HG03571 (cell line): ENCODE measurements around the gene LEP.

Experiments used
- ATAC-seq: cut with Tn5 transposase; IDR thresholded peaks from one replicate; pipeline ENCODE4 v1.9.1; 2021; ENCODE audit not compliant: unreplicated experiment

The LEP gene

GRCh38 chr7:128240696-128241386 lies at the start of gene LEP:
TSS of gene LEP (plus strand) at chr7:128241278. CDS start at chr7:128252019, 10,741 bp downstream.
- no peak for ATAC-seq

DNA sequence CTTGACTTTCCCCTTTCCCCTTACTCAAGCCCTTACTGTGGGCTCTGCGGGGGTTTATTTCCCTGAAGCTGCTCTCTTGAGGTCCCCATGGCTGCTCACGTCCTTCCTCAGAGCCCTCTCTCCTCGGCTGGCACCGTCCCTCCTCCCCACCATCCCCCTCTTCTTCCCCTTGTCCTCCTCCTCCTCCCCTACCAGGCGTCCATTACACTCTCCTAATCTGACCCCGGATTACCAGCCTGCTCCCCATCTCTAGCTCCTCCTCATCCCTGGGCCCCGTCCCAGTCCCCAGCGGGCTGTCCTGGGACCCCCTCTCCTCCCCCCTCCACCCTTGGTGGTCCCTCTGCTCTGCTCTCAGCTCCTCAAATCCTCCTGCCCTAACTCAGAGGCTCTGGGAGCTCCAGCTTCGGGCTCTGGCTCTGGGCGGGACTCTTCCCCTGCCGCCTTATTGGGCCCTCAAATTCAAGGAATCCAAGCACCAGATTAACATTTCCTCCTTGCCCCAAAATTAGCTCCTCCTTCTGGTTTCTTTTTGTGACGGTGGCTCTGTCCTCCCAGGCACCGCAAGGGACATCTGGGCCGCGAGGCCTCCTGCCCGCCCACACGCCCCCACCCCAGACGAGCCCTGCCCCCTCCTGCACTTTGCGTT lies 48.5 kb upstream of the LEP start:
- ATAC-seq, result no peak

GRCh38 chr7:128194533-128195282 lies 46.4 kb upstream of the LEP start:
- ATAC-seq, result no peak

GRCh38 chr7:128197589-128197988 lies 43.5 kb upstream of the LEP start:
- ATAC-seq, result no peak

DNA sequence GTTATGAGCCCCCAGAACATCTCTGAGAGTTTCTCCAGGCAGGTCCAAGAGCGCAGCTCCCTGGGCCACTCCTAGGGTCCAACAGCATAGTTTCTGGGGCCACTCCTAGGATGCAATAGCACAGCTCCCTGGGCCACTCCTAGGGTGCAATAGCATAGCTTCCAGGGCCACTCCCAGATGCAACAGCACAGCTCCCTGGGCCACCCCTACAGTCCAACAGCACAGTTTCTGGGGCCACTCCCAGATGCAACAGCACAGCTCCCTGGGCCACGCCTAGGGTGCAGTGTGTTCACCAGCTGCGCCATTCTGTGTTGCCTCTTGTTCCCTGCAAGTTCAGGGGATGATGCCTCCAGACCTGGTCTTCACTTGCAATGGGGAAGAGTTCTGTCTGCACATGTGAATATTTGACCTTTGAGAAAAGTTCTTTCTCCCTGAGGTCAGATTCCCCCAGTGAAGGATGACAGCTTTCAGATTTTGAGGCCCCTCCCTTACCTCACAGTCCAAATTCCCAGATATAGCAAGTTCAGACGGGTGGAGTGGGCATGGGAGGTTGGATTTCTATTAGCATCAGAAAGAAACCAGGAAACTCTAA lies 43.0 kb upstream of the LEP start:
- no peak for ATAC-seq

GRCh38 chr7:128200376-128200775 lies 40.7 kb upstream of the LEP start:
- no peak for ATAC-seq

GRCh38 chr7:128201067-128201689 lies 39.9 kb upstream of the LEP start:
- no peak for ATAC-seq

DNA sequence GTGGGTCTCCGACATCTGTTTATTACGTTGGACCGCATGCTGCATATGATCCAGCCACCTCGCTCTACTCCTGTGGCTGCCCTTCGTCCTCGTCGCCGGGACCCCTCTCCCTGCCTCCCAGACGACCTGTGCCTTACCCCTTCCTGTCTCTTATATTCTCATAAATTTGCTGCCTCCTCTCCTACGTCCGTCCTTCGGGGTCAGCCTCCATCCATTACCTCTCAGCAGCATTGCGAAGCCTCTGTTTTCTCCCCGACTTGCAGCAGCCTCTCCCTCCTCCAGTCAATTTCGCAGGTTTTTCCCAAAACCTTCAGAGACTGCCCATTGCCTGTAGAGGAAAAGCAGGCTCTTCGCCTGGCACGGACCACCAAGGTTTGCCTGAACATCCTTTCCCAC lies 39.4 kb upstream of the LEP start:
- no peak for ATAC-seq

- ATAC-seq, result no peak
Observed at GRCh38 chr7:128202287-128202957, 38.7 kb upstream of the LEP start.

GRCh38 chr7:128203047-128203491 lies 38.0 kb upstream of the LEP start:
- ATAC-seq, result no peak

DNA sequence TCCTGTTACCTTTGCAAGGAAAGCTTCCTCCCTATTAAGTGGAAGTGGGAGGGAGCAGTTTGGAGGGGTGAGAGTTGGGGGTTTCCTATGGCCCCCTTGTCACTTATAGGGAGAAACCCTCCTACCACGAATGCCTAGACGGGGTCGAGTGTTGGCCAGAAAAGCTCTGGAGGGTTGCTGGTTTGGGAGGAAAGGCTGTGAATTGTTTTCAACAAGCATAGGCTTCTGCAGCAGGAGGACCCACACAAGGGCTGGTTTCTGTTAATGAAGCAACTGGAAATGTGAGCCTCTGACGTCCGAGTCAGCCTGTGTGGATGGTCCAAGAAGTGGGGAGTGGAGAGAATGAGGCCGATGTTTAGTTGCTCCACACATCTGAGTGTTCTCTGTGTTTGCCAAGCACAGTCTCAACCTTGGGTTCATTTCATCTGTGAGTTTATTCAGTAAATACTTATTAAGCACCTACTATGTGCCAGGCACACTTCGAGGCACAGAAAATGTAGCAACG lies 37.3 kb upstream of the LEP start:
- ATAC-seq, result no peak

GRCh38 chr7:128204455-128204854 lies 36.6 kb upstream of the LEP start:
- ATAC-seq, result no peak

GRCh38 chr7:128205068-128205467 lies 36.0 kb upstream of the LEP start:
- no peak for ATAC-seq

DNA sequence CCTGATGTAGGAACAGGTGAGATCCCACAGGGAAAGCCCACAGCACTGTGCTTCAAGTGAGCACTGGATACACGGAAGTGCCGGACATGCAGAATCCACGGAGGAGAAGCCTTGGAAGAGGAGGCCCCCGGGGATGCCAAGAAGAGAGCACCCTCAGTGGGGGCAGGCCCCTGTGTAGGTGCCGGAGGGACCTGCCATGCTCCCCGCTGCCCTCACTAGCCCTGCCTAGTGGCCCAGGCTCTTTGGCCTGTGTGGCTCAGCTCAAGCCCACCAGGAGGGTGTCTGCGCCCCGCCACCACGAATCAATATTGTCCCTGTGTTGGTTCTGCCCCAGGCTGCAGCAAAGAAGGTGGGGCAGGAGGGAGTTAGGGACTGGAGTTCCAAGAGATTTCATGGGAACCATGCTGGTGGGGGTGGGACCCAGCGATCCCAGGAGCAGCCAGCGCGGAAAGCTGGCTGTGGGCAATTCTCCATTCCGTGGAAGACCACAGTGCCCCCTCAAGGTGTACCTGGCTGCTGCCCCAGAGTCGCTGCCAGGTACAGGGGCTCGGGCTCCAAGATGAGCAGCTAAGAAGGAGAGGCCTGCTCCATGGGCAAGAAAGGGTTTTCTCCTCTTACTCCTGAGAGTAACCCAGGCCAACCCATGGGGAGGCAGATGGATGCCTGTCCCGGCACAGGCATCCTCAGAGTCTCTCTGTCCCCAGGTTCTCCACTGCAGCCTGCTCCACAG lies 34.9 kb upstream of the LEP start:
- ATAC-seq, result no peak

- no peak for ATAC-seq
Observed at GRCh38 chr7:128206747-128207500, 34.2 kb upstream of the LEP start.

DNA sequence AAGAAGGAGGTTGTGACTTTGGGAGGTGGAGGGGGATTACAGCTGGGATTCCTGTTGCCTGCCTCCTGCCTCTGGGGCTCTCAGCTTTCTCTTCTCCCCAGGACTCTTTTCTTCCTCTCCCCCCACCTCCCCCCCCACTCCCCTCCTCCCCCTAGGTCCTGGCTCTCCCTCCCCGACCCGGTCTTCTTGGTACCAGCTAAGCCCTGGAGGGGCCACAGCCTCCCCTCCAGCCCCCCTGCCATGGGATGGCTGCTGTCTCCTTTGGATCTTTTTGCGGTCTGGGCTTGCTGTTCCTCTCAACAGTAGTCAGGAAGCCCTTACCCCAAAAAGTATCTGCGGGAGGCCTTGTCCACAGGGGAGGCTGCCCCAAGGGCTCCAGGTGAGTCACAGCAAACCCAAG lies 33.5 kb upstream of the LEP start:
- ATAC-seq, result no peak

- ATAC-seq, result no peak
Observed at GRCh38 chr7:128209229-128210035, 31.6 kb upstream of the LEP start.

DNA sequence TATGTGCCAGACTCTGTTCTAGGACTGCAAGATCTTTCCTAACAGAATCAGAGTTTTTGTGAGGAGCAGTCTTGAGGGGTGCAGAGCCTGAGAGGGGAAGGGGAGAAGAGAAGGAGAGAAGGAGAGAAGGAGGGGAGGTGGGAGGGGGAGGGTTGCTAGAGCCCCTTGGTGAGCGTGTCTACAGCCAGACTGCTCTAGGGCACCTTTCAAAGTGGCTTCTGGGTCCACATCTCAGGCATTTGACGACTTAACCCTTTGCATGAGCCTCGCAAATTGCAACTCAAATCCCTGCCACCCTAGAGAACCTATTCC lies 31.1 kb upstream of the LEP start:
- no peak for ATAC-seq
